Ovary (tissue), 3 donors: ENCODE results near the gene FRMD4A.

Source experiments
- CTCF ChIP-seq, 3 donors: fragments of 450-650 bp in 2 of 3; fragments of 200-600 bp in 1 of 3; IDR thresholded peaks; one replicate each; pipeline versions ENCODE4 v1.5.1 to v1.8.0; 2016 to 2022; ENCODE audit warnings: antibody characterized with exemption in 3 of 3, mild to moderate bottlenecking in 1 of 3
- POLR2A ChIP-seq: fragments of 450-650 bp; IDR thresholded peaks from one replicate; pipeline ENCODE4 v1.6.1; 2017; ENCODE audit warnings: antibody characterized with exemption, mild to moderate bottlenecking, moderate library complexity
- donor health status: DM: no; HTN: no; CAD: no.

DNA sequence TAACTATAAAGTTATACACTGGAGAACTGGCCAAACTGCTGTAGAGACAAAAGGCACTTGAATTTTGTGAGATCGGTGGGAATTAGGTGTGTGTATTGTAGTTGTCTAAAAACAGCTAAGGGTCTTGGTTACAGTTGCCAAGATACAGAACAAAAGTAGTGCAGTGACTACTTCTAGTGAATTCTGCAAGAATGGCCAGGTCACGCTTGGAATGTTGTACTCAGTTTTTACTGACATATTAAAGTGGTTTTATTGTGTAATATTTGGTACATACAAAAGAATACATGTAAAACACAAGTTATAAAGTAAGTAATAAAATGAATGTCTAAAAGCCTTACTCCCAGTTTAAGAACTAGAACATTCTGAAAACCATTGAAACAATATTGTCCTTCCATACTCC lies 701.6 kb downstream of the FRMD4A start:
- TF ChIP-seq POLR2A: no peak
- TF ChIP-seq CTCF (IDR thresholded peaks at IDR 0.05): no peak
